Thoracic aorta (tissue), 2 donors: Measurements from ENCODE around the gene FUT7. TPM values are rescaled to one million over a fixed set of nuclear protein-coding genes. Genes with fewer than 3 reads are reported as not detected.

ENCODE experiments used
- ATAC-seq: fragments of 150-250 bp; one replicate; pipeline ENCODE4 v1.8.0; 2017; ENCODE audit warnings: low read depth; ENCODE audit not compliant: insufficient number of reproducible peaks, low FRiP score
- DNase-seq: peaks from one replicate; pipeline ENCODE4 v3.0.0-alpha.2; 2020; ENCODE audit warnings: low spot score
- H3K27ac ChIP-seq, 2 donors: fragments of 200-600 bp; sonication (generic); 1 replicate in 1 of 2; 2 replicates in 1 of 2; pipeline ENCODE4 v1.5.1; 2016; ENCODE audit warnings: mild to moderate bottlenecking in 2 of 2, moderate library complexity in 2 of 2
- H3K27me3 ChIP-seq: fragments of 200-600 bp; sonication (generic); replicated peaks from 2 replicates; pipeline ENCODE4 v1.6.0; 2016; ENCODE audit warnings: mild to moderate bottlenecking; ENCODE audit not compliant: insufficient read depth
- H3K36me3 ChIP-seq: fragments of 200-600 bp; sonication (generic); one replicate; pipeline ENCODE4 v1.5.1; 2016
- H3K4me1 ChIP-seq, 2 donors: fragments of 200-600 bp; sonication (generic); 1 replicate in 1 of 2; 2 replicates in 1 of 2; pipeline versions ENCODE4 v1.5.1 to v1.6.0; 2016; ENCODE audit warnings: low read depth in 2 of 2, mild to moderate bottlenecking in 1 of 2; ENCODE audit not compliant: control insufficient read depth in 1 of 2
- H3K4me3 ChIP-seq: fragments of 200-600 bp; sonication (generic); 2 replicates; pipeline ENCODE4 v1.5.1; 2016; ENCODE audit warnings: mild to moderate bottlenecking
- H3K9me3 ChIP-seq: fragments of 200-600 bp; sonication (generic); 2 replicates; pipeline ENCODE4 v1.5.1; 2016
- total RNA-seq, 2 donors: library from RNA; depleted of rRNA; stranded (reverse); fragments of >200 nt; gene quantifications; one replicate each; pipeline versions ENCODE4 v1.1.0 to v1.2.3, GENCODE V29; 2016
- TF ChIP-seq, protein P1 (sequence below): fragments of 200-600 bp; sonication (generic); IDR thresholded peaks from one replicate; pipeline ENCODE4 v1.5.1; 2019; ENCODE audit warnings: antibody characterized with exemption

Gene FUT7
- total RNA-seq, 2 donors from 2014 or later = not detected

DNA sequence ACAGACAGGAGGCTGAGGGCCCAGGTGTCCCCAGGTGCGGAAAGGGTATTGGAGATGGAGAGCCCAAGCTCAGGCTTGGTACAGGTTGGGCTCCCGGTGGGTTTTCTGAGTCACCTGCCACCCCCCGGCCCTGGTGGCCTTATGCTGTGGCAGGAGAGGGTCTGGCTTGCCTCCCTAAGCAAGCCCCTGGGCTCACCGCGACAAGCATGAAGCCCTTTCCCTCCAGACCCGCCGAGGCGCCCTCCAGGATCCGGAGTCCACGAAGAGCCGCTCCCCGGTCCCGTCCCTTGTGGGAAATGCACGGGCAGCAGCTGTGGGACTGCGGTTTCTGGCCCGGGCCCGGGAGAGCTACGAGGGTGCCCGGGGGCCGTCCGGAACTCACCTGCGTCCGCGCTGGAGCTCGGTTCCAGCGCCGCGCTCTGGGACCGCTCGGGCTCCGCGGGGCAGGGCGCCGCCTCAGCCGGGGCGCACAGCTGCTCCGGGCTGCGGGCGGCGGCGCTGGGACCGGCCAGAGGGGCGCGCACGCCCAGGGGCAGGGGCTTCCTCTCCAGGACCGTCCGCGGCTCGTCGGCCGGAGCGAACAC lies 37.7 kb upstream of the FUT7 start:
- DNase-seq = no peak
- ATAC-seq = no peak
- no peak overlapping the region for H3K27ac ChIP-seq
- no peaks in the 10 kb centered on the region for H3K27me3 ChIP-seq
- TF ChIP-seq, protein P1, sequence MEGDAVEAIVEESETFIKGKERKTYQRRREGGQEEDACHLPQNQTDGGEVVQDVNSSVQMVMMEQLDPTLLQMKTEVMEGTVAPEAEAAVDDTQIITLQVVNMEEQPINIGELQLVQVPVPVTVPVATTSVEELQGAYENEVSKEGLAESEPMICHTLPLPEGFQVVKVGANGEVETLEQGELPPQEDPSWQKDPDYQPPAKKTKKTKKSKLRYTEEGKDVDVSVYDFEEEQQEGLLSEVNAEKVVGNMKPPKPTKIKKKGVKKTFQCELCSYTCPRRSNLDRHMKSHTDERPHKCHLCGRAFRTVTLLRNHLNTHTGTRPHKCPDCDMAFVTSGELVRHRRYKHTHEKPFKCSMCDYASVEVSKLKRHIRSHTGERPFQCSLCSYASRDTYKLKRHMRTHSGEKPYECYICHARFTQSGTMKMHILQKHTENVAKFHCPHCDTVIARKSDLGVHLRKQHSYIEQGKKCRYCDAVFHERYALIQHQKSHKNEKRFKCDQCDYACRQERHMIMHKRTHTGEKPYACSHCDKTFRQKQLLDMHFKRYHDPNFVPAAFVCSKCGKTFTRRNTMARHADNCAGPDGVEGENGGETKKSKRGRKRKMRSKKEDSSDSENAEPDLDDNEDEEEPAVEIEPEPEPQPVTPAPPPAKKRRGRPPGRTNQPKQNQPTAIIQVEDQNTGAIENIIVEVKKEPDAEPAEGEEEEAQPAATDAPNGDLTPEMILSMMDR = no peak
- H3K4me1 ChIP-seq = peaks cover 0 to 21% of the 10 kb centered on the region in 2 donors
- H3K9me3 ChIP-seq = no peaks in the 10 kb centered on the region
- no peaks in the 10 kb centered on the region for H3K36me3 ChIP-seq
- H3K4me3 ChIP-seq = no peak overlapping the region

DNA sequence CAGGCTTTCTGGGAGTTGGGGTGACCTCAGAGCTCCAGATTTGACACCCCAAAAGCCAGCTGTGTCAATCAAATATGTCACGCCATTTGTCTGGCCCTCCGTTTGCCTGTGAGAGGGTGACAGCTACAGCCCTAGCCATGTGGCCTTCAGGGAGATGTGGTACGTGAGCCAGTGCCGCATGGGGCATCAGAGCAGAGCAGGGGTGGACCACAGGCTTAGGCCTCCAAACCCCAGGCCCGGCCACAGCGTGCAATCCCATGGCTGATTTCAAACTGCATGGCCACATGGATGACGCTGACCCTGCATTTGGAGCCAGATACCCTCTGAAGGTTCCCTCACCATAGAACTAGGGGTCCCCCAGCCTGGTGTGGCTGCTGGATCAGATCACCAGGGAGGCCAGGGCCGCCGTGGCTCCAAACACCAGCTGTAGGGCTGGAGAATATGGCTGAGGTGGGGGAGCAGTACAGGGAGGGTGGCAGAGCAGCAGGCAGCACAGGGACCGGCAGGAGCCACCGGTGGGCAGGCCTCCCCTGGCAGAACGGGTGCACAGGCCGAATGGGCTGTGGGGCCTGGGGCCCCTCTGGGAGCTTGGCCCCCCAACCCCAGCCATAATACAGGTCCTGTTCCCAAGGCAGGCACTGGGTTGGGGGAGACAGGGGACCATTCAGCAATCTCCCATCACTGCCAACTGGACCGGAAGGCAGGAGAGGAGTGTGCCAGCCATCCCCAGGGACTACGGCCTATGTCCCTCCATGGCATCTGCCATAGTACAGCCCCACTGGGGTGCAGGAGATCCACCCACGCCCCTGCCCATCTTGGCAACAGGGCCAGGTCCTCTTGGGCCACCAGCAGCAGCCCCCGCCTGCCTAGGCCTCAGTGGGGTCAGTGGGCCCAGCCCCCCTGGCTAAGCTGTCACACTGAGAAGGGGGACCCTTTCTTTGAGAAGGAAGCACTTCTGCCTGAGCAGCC lies 36.9 kb upstream of the FUT7 start:
- TF ChIP-seq, protein P1 = no peak
- Histone ChIP-seq H3K9me3 (no peaks in the 10 kb centered on the region), H3K36me3 (no peaks in the 10 kb centered on the region), H3K4me3 (no peak overlapping the region), H3K27me3 (no peaks in the 10 kb centered on the region), H3K4me1 (peaks cover 0 to 29% of the 10 kb centered on the region in 2 donors), H3K27ac (no peak overlapping the region)
- ATAC-seq (no peak), DNase-seq (no peak)

DNA sequence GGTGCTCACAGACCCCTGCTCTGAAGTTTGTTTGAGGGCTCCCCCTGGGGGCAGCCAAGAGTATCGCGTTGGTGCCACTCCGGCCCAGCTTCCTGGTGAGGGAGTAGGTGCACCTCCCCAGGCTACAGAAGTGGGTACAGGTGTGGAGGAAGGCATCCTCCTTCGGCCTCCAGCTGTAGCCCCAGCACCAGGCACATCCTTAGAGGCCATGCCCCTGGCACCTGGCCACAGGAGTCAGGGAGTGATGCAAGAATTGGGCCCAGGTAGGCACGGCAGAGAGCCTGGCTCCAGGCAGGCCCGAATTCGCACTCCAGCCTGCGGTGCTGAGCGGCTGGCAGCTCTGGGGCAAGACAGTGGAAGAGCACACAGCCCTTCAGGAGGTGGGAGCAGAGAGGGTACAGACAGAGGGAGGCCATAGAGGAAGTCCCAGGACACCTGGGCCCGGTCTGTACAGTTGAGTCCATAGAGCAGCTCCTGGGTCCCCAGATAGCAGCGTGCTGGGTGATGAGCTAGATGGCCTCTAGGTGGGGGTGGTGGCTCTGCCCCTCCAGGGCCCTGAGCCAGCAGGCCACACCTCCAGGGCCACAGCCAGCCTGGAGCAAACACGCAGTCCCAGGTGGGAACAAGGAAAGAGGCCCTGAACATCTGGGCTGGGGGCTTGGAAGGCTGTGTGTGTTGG lies 36.1 kb upstream of the FUT7 start:
- no peaks in the 10 kb centered on the region for H3K9me3 ChIP-seq
- DNase-seq (no peak), ATAC-seq (no peak)
- H3K27me3 ChIP-seq = no peaks in the 10 kb centered on the region
- H3K4me3 ChIP-seq = no peak overlapping the region
- no peaks in the 10 kb centered on the region for H3K36me3 ChIP-seq
- peaks cover 0 to 29% of the 10 kb centered on the region in 2 donors for H3K4me1 ChIP-seq
- no peak overlapping the region for H3K27ac ChIP-seq
- TF ChIP-seq, protein P1 = peak; percentile 70

DNA sequence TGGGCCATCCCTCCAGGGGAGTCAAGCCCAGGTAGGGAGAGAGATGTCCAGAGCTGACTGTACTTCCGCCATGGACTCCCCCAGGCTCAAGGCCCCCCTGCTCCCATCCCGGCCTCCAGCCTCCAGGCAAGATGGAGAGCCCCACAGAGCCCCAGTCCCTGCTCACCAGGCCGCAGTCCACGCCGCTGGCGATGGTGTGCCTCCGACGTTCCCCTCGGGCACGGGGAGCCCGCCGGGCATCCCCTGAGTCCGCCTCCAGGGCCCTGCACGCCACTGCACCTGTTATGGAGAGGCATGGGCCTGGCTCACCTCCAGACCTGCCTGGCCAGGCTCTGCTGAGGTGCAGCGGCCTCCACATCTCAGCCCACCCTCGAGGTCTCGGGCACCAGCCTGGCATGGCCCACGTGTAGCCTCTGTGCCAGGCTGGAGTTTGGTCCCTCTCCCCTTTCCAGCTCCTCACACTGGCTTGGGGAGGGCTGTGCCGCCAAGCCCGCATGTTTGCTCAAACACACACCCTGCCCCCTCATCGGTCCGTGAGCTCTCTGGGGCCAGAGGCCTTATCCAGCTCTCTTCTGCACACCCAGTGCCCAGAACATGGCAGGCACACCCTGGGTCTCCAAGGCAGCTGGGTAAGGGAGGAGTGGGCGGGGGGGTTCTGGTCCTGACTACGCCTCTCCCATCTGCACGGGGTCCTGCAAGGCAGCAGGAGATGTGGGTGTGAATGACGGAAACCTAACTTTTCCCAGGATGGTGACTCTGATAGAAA lies 34.4 kb upstream of the FUT7 start:
- no peak for ATAC-seq

More for the DNA sequence above, 34.4 kb upstream of the FUT7 start:
- Histone ChIP-seq H3K9me3 (no peaks in the 10 kb centered on the region), H3K4me3 (no peak overlapping the region), H3K27ac (no peak overlapping the region), H3K4me1 (peaks cover 0 to 27% of the 10 kb centered on the region in 2 donors), H3K36me3 (no peaks in the 10 kb centered on the region), H3K27me3 (no peaks in the 10 kb centered on the region)
- TF ChIP-seq, protein P1 = no peak
- no peak for DNase-seq
